Neural cell (in vitro differentiated cells): ENCODE data around the gene SHISA3. TPM values are rescaled to one million over a fixed set of nuclear protein-coding genes. Genes with fewer than 3 reads are reported as not detected.

Experiments
- H2AFZ ChIP-seq: fragments of 200-600, 300-800 bp; sonication (generic), shearing (Covaris generic); 2 replicates; pipeline ENCODE4 v1.6.0; 2014; ENCODE audit warnings: low read depth, mild to moderate bottlenecking, antibody characterized with exemption, low read length, moderate library complexity
- H3F3A ChIP-seq: fragments of 200-600 bp; shearing (Covaris generic); 2 replicates; pipeline ENCODE4 v1.6.1; 2016; ENCODE audit warnings: mild to moderate bottlenecking, moderate library complexity, mixed read lengths, antibody characterized with exemption, low read length; ENCODE audit not compliant: insufficient read depth, poor library complexity, severe bottlenecking
- H3K27ac ChIP-seq: fragments of 200-600, 300-800 bp; sonication (generic), shearing (Covaris generic); 2 replicates; pipeline ENCODE4 v1.5.1; 2014; ENCODE audit warnings: mild to moderate bottlenecking, low read length, moderate library complexity
- H3K27me3 ChIP-seq: fragments of 300-800, 200-600 bp; sonication (generic), shearing (Covaris generic); 2 replicates; pipeline ENCODE4 v1.6.0; 2014; ENCODE audit warnings: mild to moderate bottlenecking, low read depth, low read length, moderate library complexity; ENCODE audit not compliant: insufficient read depth
- H3K36me3 ChIP-seq: fragments of 300-800, 200-600 bp; sonication (generic), shearing (Covaris generic); 2 replicates; pipeline ENCODE4 v1.5.1; 2014; ENCODE audit warnings: mild to moderate bottlenecking, antibody characterized with exemption, low read length, moderate library complexity; ENCODE audit not compliant: insufficient read depth
- H3K4me2 ChIP-seq: fragments of 300-800, 200-600 bp; sonication (generic), shearing (Covaris generic); 2 replicates; pipeline ENCODE4 v1.6.0; 2014; ENCODE audit warnings: mild to moderate bottlenecking, low read length
- H3K4me3 ChIP-seq: fragments of 300-800, 200-600 bp; sonication (generic), shearing (Covaris generic); 2 replicates; pipeline ENCODE4 v1.5.1; 2014; ENCODE audit warnings: mild to moderate bottlenecking, low read length, moderate library complexity
- H3K79me2 ChIP-seq: fragments of 200-600 bp; shearing (Covaris generic); replicated peaks from 2 replicates; pipeline ENCODE4 v1.6.0; 2014; ENCODE audit warnings: mild to moderate bottlenecking, low read length, moderate library complexity; ENCODE audit not compliant: insufficient read depth
- H3K9ac ChIP-seq: fragments of 300-800, 200-600 bp; sonication (generic), shearing (Covaris generic); 2 replicates; pipeline ENCODE4 v1.6.1; 2016; ENCODE audit warnings: mild to moderate bottlenecking, low read length, mixed read lengths
- H3K9me2 ChIP-seq: fragments of 200-600 bp; shearing (Covaris generic); 2 replicates; pipeline ENCODE4 v1.6.1; 2016; ENCODE audit warnings: mild to moderate bottlenecking, low read length, mixed read lengths; ENCODE audit not compliant: insufficient read depth
- H3K9me3 ChIP-seq: fragments of 200-600, 300-800 bp; sonication (generic), shearing (Covaris generic); 2 replicates; pipeline ENCODE4 v1.6.1; 2016; ENCODE audit warnings: mild to moderate bottlenecking, mixed run types, low read length, moderate library complexity, mixed read lengths
- H4K20me1 ChIP-seq: fragments of 200-600 bp; shearing (Covaris generic); 2 replicates; pipeline ENCODE4 v1.6.1; 2016; ENCODE audit warnings: mild to moderate bottlenecking, mixed run types; ENCODE audit not compliant: insufficient read depth
- CTCF ChIP-seq: fragments of 450-650 bp; IDR thresholded peaks from 2 replicates; pipeline ENCODE4 v1.5.1; 2014; ENCODE audit warnings: antibody characterized with exemption, mild to moderate bottlenecking, moderate library complexity; ENCODE audit not compliant: poor library complexity, severe bottlenecking
- EP300 ChIP-seq: fragments of 450-650 bp; conservative IDR thresholded peaks from 2 replicates; pipeline ENCODE4 v1.6.1; 2014; ENCODE audit warnings: antibody characterized with exemption, mild to moderate bottlenecking, moderate library complexity; ENCODE audit not compliant: poor library complexity, severe bottlenecking
- EZH2 ChIP-seq: fragments of 200-600, 300-800 bp; shearing (Covaris generic), sonication (generic); IDR thresholded peaks from 2 replicates; pipeline ENCODE4 v1.6.1; 2014; ENCODE audit warnings: antibody characterized with exemption, low read length, borderline replicate concordance, mild to moderate bottlenecking; ENCODE audit not compliant: insufficient read depth, poor library complexity, severe bottlenecking
- MXI1 ChIP-seq: fragments of 450-650 bp; conservative IDR thresholded peaks from 2 replicates; pipeline ENCODE4 v1.6.1; 2014; ENCODE audit warnings: antibody characterized with exemption, mild to moderate bottlenecking; ENCODE audit not compliant: poor library complexity, severe bottlenecking
- POLR2AphosphoS5 ChIP-seq: IDR thresholded peaks from 2 replicates; pipeline ENCODE4 v1.6.1; 2012
- RAD21 ChIP-seq: fragments of 450-650 bp; conservative IDR thresholded peaks from 2 replicates; pipeline ENCODE4 v1.6.1; 2014; ENCODE audit warnings: antibody characterized with exemption, mild to moderate bottlenecking, moderate library complexity
- REST ChIP-seq: IDR thresholded peaks from 2 replicates; pipeline ENCODE4 v1.6.1; 2012; ENCODE audit warnings: borderline replicate concordance
- SMC3 ChIP-seq: fragments of 450-650 bp; conservative IDR thresholded peaks from 2 replicates; pipeline ENCODE4 v1.6.1; 2014; ENCODE audit warnings: antibody characterized with exemption, mild to moderate bottlenecking, moderate library complexity; ENCODE audit not compliant: poor library complexity
- TAF1 ChIP-seq: IDR thresholded peaks from 2 replicates; pipeline ENCODE4 v1.6.1; 2012; ENCODE audit warnings: low read depth
- polyA plus RNA-seq: library from polyadenylated mRNA; depleted of rRNA; stranded (reverse); fragments of >200 nt; gene quantifications from 2 replicates; pipeline ENCODE4 v1.2.3, GENCODE V29; 2014

SHISA3 gene
- polyA plus RNA-seq, 1 donor from 2014 or later, result not detected

GRCh38 chr4:42410446-42410845, 13.2 kb downstream of the SHISA3 start:
- Histone ChIP-seq H3K4me3 (no peak overlapping the region), H3F3A (no peaks in the 10 kb centered on the region), H3K27ac (no peak overlapping the region), H3K79me2 (no peaks in the 10 kb centered on the region), H3K9me3 (no peaks in the 10 kb centered on the region), H3K9me2 (no peaks in the 10 kb centered on the region), H3K27me3 (no peaks in the 10 kb centered on the region), H3K4me2 (no peak overlapping the region), H2AFZ (no peak overlapping the region), H3K9ac (no peak overlapping the region), H3K36me3 (no peaks in the 10 kb centered on the region), H4K20me1 (no peaks in the 10 kb centered on the region)
- TF ChIP-seq SMC3, result no peak
- no peak for TF ChIP-seq RAD21
- no peak for TF ChIP-seq CTCF
- no peak for TF ChIP-seq REST
- no peak for TF ChIP-seq EZH2
- no peak for TF ChIP-seq MXI1
- no peak for TF ChIP-seq TAF1
- TF ChIP-seq POLR2AphosphoS5, result no peak
- TF ChIP-seq EP300, result no peak

DNA sequence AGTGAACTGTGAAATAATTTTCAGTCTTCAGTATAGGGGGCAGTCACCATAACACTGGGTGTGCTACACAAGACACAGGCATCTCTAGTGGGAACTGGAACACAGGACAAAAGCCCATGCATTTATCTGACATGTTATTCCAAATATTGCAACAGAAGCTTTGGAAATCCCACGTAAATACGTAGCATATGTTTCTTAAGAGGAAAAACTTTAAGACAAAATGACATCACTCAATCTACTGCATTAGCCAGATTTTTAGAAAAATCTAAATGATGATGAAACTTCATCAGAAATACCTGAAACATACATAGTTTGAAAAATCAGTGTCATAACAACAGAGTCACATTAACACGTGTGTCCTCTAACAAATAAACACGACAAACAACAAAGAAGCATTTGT, 14.5 kb downstream of the SHISA3 start:
- no peaks in the 10 kb centered on the region for H3K9me3 ChIP-seq
- H3K4me3 ChIP-seq, result no peak overlapping the region
- H3K27ac ChIP-seq, result no peak overlapping the region
- H3K9me2 ChIP-seq, result no peaks in the 10 kb centered on the region
- no peak overlapping the region for H2AFZ ChIP-seq
- no peaks in the 10 kb centered on the region for H3K79me2 ChIP-seq
- no peak overlapping the region for H3K4me2 ChIP-seq
- H3K36me3 ChIP-seq, result no peaks in the 10 kb centered on the region
- H3F3A ChIP-seq, result no peaks in the 10 kb centered on the region
- H3K9ac ChIP-seq, result no peak overlapping the region
- TF ChIP-seq SMC3 (no peak), POLR2AphosphoS5 (no peak)
- no peaks in the 10 kb centered on the region for H4K20me1 ChIP-seq
- no peaks in the 10 kb centered on the region for H3K27me3 ChIP-seq

- no peak for TF ChIP-seq MXI1
- TF ChIP-seq TAF1, result no peak
- no peak for TF ChIP-seq EZH2
- TF ChIP-seq EP300, result no peak
- no peak for TF ChIP-seq RAD21
- TF ChIP-seq CTCF, result no peak
- no peak for TF ChIP-seq SMC3
- no peak for TF ChIP-seq POLR2AphosphoS5
- TF ChIP-seq REST, result no peak
- H3K27ac ChIP-seq, result no peak overlapping the region
- no peak overlapping the region for H3K4me2 ChIP-seq
- no peaks in the 10 kb centered on the region for H3K79me2 ChIP-seq
- H3K9me3 ChIP-seq, result no peaks in the 10 kb centered on the region
- H3K27me3 ChIP-seq, result no peaks in the 10 kb centered on the region
- H2AFZ ChIP-seq, result no peak overlapping the region
- H3K9me2 ChIP-seq, result no peaks in the 10 kb centered on the region
- no peaks in the 10 kb centered on the region for H3K36me3 ChIP-seq
- no peak overlapping the region for H3K9ac ChIP-seq
- no peaks in the 10 kb centered on the region for H4K20me1 ChIP-seq
- H3K4me3 ChIP-seq, result no peak overlapping the region
- no peaks in the 10 kb centered on the region for H3F3A ChIP-seq
Measured at GRCh38 chr4:42412251-42412650, 15.0 kb downstream of the SHISA3 start.
